ENCODE data around the gene CPVL. TPM values are rescaled to one million over a fixed set of nuclear protein-coding genes. Genes with fewer than 3 reads are reported as not detected.

Gene CPVL
- total RNA-seq, 1 experiment from 2014 or later: 62.7 TPM

GRCh38 chr7:29102558-29103151 lies 43.7 kb downstream of the CPVL start:
- no peak overlapping the region for H3K4me3 Mint-ChIP-seq (ENCODE audit: low read depth, unreplicated experiment)
- peak; percentile 84 for DNase-seq
- BruUV-seq (replicated peaks): no TSS peak
- intact Hi-C loops (cut with micrococcal nuclease; ENCODE audit: unreplicated experiment): loop anchor here (1.0 kb wide), 2 partner anchors 175 to 180 kb away; no protein-coding TSS in a partner anchor
- CTCF ChIA-PET: interaction anchor here (1.3 to 4.5 kb wide), 6 partner anchors 11 to 180 kb away, joined by 3 to 174 read pairs (median 18); no protein-coding TSS in a partner anchor
- H3K27ac Mint-ChIP-seq (ENCODE audit: unreplicated experiment): no peak overlapping the region
- no peaks in the 10 kb centered on the region for H3K36me3 Mint-ChIP-seq (ENCODE audit: insufficient read depth, unreplicated experiment)
- TF ChIP-seq CTCF (IDR thresholded peaks at IDR 0.05; ENCODE audit: unreplicated experiment): peak; percentile 72
- peaks cover 18% of the 10 kb centered on the region for H3K4me1 Mint-ChIP-seq (ENCODE audit: low read depth, unreplicated experiment)
- no peaks in the 10 kb centered on the region for H3K27me3 Mint-ChIP-seq (ENCODE audit: unreplicated experiment)
- no peaks in the 10 kb centered on the region for H3K9me3 Mint-ChIP-seq (ENCODE audit: low read depth, unreplicated experiment)

- H3K9me3 Mint-ChIP-seq (ENCODE audit: low read depth, unreplicated experiment): no peaks in the 10 kb centered on the region
- CTCF ChIA-PET: interaction anchor here (0.8 to 4.5 kb wide), 4 partner anchors 144 to 308 kb away, joined by 3 to 33 read pairs (median 18); no protein-coding TSS in a partner anchor
- no peak for TF ChIP-seq CTCF (IDR thresholded peaks at IDR 0.05; ENCODE audit: unreplicated experiment)
- H3K4me3 Mint-ChIP-seq (ENCODE audit: low read depth, unreplicated experiment): no peak overlapping the region
- DNase-seq: no peak
- H3K27me3 Mint-ChIP-seq (ENCODE audit: unreplicated experiment): no peaks in the 10 kb centered on the region
- peaks cover 13% of the 10 kb centered on the region for H3K4me1 Mint-ChIP-seq (ENCODE audit: low read depth, unreplicated experiment)
- no TSS peak for BruUV-seq (replicated peaks)
- intact Hi-C loops (cut with micrococcal nuclease; ENCODE audit: unreplicated experiment): no loop called here
- H3K36me3 Mint-ChIP-seq (ENCODE audit: insufficient read depth, unreplicated experiment): no peaks in the 10 kb centered on the region
- no peak overlapping the region for H3K27ac Mint-ChIP-seq (ENCODE audit: unreplicated experiment)
Measured at GRCh38 chr7:29100924-29101323, 45.4 kb downstream of the CPVL start.

GRCh38 chr7:29099896-29100847 lies 46.2 kb downstream of the CPVL start:
- Mint-ChIP-seq H3K4me3 (ENCODE audit: low read depth, unreplicated experiment) (no peak overlapping the region), H3K4me1 (ENCODE audit: low read depth, unreplicated experiment) (peaks cover 10% of the 10 kb centered on the region), H3K27ac (ENCODE audit: unreplicated experiment) (no peak overlapping the region), H3K9me3 (ENCODE audit: low read depth, unreplicated experiment) (no peaks in the 10 kb centered on the region), H3K36me3 (ENCODE audit: insufficient read depth, unreplicated experiment) (no peaks in the 10 kb centered on the region), H3K27me3 (ENCODE audit: unreplicated experiment) (no peaks in the 10 kb centered on the region)
- TF ChIP-seq CTCF (IDR thresholded peaks at IDR 0.05; ENCODE audit: unreplicated experiment): no peak
- no TSS peak for BruUV-seq (replicated peaks)
- CTCF ChIA-PET: interaction anchor here (2.4 to 4.5 kb wide), 2 partner anchors 144 to 173 kb away, joined by 26 to 33 read pairs; no protein-coding TSS in a partner anchor
- intact Hi-C loops (cut with micrococcal nuclease; ENCODE audit: unreplicated experiment): no loop called here
- DNase-seq: no peak

GRCh38 chr7:29096446-29096730 lies 49.9 kb downstream of the CPVL start:
- no peak for DNase-seq
- intact Hi-C loops (cut with micrococcal nuclease; ENCODE audit: unreplicated experiment): no loop called here
- no TSS peak for BruUV-seq (replicated peaks)
- Mint-ChIP-seq H3K4me3 (ENCODE audit: low read depth, unreplicated experiment) (no peak overlapping the region), H3K9me3 (ENCODE audit: low read depth, unreplicated experiment) (no peaks in the 10 kb centered on the region), H3K27ac (ENCODE audit: unreplicated experiment) (no peak overlapping the region), H3K4me1 (ENCODE audit: low read depth, unreplicated experiment) (no peaks in the 10 kb centered on the region), H3K27me3 (ENCODE audit: unreplicated experiment) (no peaks in the 10 kb centered on the region), H3K36me3 (ENCODE audit: insufficient read depth, unreplicated experiment) (no peaks in the 10 kb centered on the region)
- CTCF ChIA-PET: interaction anchor here (0.6 to 1.1 kb wide), 6 partner anchors 10 to 341 kb away, joined by 3 to 7 read pairs (median 4); no protein-coding TSS in a partner anchor
- TF ChIP-seq CTCF (IDR thresholded peaks at IDR 0.05; ENCODE audit: unreplicated experiment): no peak

Measured in Calu3 (cell line).